SK-N-SH treated with all-trans-retinoic acid at 6 μM for 48 hours (cell line): ENCODE measurements around the gene PIK3CD.

Source experiments
- ARNTL ChIP-seq: fragments of 450-650 bp; formaldehyde crosslinking; IDR thresholded peaks from 2 replicates; pipeline ENCODE4 v1.5.0; 2020; ENCODE audit warnings: low read depth, mild to moderate bottlenecking, moderate library complexity, borderline replicate concordance
- CREB5 ChIP-seq: fragments of 250-450 bp; sonication (Bioruptor Pico); IDR thresholded peaks from 2 replicates; pipeline ENCODE4 v1.5.1; 2020; ENCODE audit warnings: low read depth, mild to moderate bottlenecking, moderate library complexity
- CSRNP3 ChIP-seq: fragments of 250-450 bp; sonication (Bioruptor Pico); IDR thresholded peaks from 2 replicates; pipeline ENCODE4 v1.5.1; 2021; ENCODE audit warnings: mild to moderate bottlenecking, moderate library complexity
- OSR1 ChIP-seq: fragments of 250-450 bp; sonication (Bioruptor Pico); IDR thresholded peaks from 2 replicates; pipeline ENCODE4 v1.8.0; 2022; ENCODE audit warnings: moderate library complexity, mild to moderate bottlenecking, inconsistent platforms
- PATZ1 ChIP-seq: fragments of 250-450 bp; sonication (Bioruptor Pico); IDR thresholded peaks from 2 replicates; pipeline ENCODE4 v1.8.0; 2020; ENCODE audit warnings: mild to moderate bottlenecking, moderate library complexity, borderline replicate concordance
- TSHZ2 ChIP-seq: fragments of 250-450 bp; sonication (Bioruptor Pico); IDR thresholded peaks from 2 replicates; pipeline ENCODE4 v1.5.0; 2020; ENCODE audit warnings: mild to moderate bottlenecking, moderate library complexity
- ZC3H10 ChIP-seq: fragments of 250-450 bp; sonication (Bioruptor Pico); IDR thresholded peaks from 2 replicates; pipeline ENCODE4 v1.5.1; 2021; ENCODE audit warnings: mild to moderate bottlenecking, moderate library complexity
- ZFP3 ChIP-seq: fragments of 250-450 bp; sonication (Bioruptor Pico); IDR thresholded peaks from 2 replicates; pipeline ENCODE4 v1.5.0; 2020; ENCODE audit warnings: mild to moderate bottlenecking, moderate library complexity
- ZFP30 ChIP-seq: fragments of 450-650 bp; formaldehyde crosslinking; IDR thresholded peaks from 2 replicates; pipeline ENCODE4 v1.5.0; 2022; ENCODE audit warnings: mild to moderate bottlenecking, moderate library complexity

GRCh38 chr1:9658199-9658598 lies 6.7 kb downstream of the PIK3CD start:
- TF ChIP-seq CREB5 (CRISPR knock-in tag): no peak
- TF ChIP-seq CSRNP3 (CRISPR knock-in tag): no peak
- TF ChIP-seq ZC3H10: no peak
- no peak for TF ChIP-seq OSR1 (CRISPR knock-in tag)
- TF ChIP-seq ZFP30 (CRISPR knock-in tag): no peak
- TF ChIP-seq PATZ1 (CRISPR knock-in tag): no peak
- TF ChIP-seq TSHZ2 (CRISPR knock-in tag): no peak
- TF ChIP-seq ZFP3 (CRISPR knock-in tag): no peak
- no peak for TF ChIP-seq ARNTL (CRISPR knock-in tag)
